Cardiac fibroblast (primary cell): ENCODE data around the gene XIRP2.

Experiments used
- DNase-seq, 2 donors: peaks; one replicate each; pipeline versions ENCODE4 v3.0.0 to v3.0.0-alpha.2; 2010; ENCODE audit warnings: low read depth in 2 of 2
- H3K4me3 ChIP-seq, 2 donors: replicated peaks in 1 of 2; 1 replicate in 1 of 2; 2 replicates in 1 of 2; pipeline ENCODE4 v1.5.1; 2011; ENCODE audit warnings: low read depth in 2 of 2, low read length in 2 of 2, mild to moderate bottlenecking in 2 of 2, moderate library complexity in 1 of 2
- TF ChIP-seq, protein P1 (sequence below): IDR thresholded peaks from one replicate; pipeline ENCODE4 v1.5.1; 2011; ENCODE audit warnings: low read depth, mild to moderate bottlenecking, low read length, inconsistent platforms

Gene XIRP2

DNA sequence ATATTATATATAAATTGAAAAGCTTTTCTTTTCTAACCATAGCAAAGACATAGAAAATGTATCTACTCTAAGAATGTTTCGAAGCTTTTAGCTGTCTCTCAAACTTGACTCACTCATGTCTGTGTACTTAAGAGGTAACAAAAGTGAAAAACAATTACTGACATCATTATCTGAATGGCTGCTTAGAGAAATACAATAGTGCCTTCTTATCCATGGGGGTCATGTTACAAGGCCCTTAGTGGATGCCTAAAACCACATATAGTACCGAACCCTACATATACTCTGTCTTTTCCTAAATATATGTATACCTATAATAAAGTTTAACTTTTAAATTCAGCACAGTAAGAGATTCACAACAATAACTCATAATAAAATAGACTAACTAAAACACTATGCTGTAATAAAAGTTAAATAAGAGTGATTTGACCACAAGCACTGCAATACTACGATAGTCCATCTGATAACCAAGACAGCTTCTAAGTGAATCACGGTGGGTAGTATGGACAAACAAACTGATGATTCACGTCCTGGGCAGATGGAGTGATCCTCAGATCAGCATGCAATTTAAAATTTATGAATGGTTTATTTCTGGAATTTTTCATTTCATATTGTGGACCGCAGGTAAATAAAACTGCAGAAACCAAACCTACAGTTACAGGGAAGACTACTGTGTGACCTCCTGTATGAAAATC, 246.2 kb downstream of the XIRP2 start:
- no peak overlapping the region for H3K4me3 ChIP-seq
- TF ChIP-seq, protein P1, sequence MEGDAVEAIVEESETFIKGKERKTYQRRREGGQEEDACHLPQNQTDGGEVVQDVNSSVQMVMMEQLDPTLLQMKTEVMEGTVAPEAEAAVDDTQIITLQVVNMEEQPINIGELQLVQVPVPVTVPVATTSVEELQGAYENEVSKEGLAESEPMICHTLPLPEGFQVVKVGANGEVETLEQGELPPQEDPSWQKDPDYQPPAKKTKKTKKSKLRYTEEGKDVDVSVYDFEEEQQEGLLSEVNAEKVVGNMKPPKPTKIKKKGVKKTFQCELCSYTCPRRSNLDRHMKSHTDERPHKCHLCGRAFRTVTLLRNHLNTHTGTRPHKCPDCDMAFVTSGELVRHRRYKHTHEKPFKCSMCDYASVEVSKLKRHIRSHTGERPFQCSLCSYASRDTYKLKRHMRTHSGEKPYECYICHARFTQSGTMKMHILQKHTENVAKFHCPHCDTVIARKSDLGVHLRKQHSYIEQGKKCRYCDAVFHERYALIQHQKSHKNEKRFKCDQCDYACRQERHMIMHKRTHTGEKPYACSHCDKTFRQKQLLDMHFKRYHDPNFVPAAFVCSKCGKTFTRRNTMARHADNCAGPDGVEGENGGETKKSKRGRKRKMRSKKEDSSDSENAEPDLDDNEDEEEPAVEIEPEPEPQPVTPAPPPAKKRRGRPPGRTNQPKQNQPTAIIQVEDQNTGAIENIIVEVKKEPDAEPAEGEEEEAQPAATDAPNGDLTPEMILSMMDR, result no peak
- peak; percentile 27 to 90 for DNase-seq

DNA sequence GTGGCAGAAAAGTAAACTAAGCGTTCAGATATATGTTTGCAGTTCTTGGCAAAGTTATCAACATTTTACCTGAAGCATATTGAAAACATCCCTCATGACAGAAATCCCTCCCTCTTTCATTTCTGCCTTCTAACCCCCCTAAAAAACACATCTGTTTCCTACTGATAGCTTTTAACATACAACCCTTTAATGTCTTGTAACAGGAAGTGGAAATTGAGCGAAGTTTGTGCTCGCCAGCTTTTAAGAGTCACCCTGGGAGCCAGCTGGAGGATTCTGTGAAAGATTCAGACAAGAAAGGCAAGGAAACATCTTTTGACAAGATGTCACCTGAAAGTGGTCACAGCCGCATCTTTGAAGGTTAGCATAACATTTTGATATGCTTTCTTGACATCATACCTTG, 247.4 kb downstream of the XIRP2 start:
- TF ChIP-seq, protein P1, result no peak
- peak; percentile 18 to 59 for DNase-seq
- no peak overlapping the region for H3K4me3 ChIP-seq

DNA sequence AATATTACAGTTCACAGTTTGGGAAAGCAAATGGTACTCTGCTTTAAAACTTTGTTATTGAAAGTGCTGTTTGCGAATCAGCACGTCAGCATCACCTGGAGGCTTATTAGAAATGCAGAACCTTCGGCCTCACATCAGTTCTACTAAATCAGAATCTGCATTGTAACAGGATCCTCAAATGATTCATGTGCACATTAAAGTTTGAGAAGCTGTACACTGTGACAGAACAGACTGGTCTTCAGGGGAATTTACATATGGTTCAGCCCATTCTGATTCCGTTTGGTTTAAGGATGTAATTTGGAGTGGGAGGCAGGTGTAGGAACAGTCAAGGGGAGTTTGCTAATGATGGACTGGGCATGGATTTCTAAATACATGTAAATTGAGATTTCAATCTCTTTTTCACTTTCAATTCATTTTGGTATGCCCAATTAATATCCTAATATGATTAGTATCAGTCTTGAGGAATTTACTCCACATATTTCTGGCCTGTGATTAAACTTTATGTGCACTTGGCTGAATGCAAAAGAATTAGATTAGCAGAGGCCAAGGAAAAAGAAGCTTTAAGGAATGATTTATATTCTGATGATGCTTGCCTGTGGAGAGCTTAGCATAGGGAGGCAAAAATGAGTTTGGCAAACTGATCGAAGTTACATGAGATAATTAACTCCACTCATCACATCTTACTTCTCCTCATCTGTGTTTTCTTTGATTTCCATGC, 248.8 kb downstream of the XIRP2 start:
- no peak overlapping the region for H3K4me3 ChIP-seq
- TF ChIP-seq, protein P1, result no peak
- DNase-seq, result no peak

DNA sequence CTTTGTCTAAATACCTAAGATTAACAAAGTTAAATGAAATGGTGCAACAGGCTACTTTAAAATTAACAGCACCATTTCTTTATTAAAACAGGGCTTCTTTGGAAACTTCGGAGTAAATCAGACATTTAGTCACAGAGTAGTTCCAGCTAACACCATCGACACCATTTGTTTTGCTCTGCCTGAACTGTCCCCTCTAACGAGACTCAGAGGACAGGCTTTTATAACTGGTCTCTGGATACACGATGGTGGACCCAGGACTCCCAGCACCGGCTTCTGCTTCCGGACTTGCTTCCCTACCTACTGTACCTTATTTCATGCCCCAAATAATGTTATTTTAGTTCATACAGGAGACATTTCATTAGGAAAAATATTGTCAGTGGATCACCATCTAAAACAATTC, 252.1 kb downstream of the XIRP2 start:
- DNase-seq, result no peak
- TF ChIP-seq, protein P1, result no peak
- H3K4me3 ChIP-seq, result no peak overlapping the region

DNA sequence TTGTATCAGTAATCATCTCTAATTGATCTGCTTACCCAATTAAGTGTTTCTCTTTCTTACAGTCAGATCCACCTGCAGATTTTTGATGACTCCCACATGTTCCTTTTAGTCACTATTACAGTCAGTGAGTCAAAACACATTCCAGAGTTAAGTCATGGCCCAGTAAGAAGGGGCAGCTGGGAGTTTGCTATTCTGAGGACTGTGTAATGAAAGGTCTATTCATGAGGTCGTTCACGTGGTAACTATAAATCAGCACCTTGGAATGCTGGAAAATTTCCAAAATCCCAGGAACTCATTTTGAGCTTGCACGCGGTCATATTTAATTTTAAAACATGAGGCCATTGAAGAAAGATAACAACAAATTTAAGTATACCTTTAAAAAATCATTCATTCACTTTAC, 252.5 kb downstream of the XIRP2 start:
- TF ChIP-seq, protein P1, result no peak
- DNase-seq, result peak; percentile 94 to 100

DNA sequence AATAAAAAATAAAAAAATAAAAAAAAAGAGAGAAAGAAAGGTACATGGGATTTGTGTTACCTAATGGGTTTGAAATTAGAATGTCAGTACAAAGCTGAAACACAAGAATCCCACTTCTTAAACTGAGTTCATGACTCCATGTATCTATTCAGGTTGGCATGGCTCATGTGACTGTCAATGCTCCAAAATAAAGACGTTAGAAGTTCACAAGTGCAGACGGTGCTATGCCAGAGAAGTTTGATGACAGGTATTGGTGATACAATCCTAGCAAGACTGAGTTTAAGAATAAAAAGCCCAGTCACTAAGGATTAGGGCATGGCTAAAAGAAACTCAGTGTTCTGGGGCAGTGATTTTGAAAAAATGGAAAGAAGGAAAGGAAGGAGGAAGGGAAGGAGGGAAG, 254.3 kb downstream of the XIRP2 start:
- H3K4me3 ChIP-seq, result no peak overlapping the region
- TF ChIP-seq, protein P1, result no peak
- DNase-seq, result no peak

More for the DNA sequence above, 252.5 kb downstream of the XIRP2 start:
- no peak overlapping the region for H3K4me3 ChIP-seq
